ENCODE results near the gene WDR41.

- TF ChIP-seq CTCF (IDR thresholded peaks at IDR 0.05 in 2 of 3, conservative IDR thresholded peaks at IDR 0.05 in 1 of 3; ENCODE audit: borderline replicate concordance in 1 of 3, insufficient read depth in 1 of 3, low read depth in 2 of 3, low read length in 2 of 3) = no peak
- no peak for TF ChIP-seq REST (IDR thresholded peaks at IDR 0.05; ENCODE audit: low read depth)
- TF ChIP-seq EZH2 (IDR thresholded peaks at IDR 0.05) = no peak
Measured at GRCh38 chr5:77454123-77454522, 38.0 kb downstream of the WDR41 start.

All from HCT116 (cell line).